ENCODE measurements around the gene HDAC4. TPM values are rescaled to one million over a fixed set of nuclear protein-coding genes. Genes with fewer than 3 reads are reported as not detected.

Gene HDAC4
- total RNA-seq, 1 donor from 2014 or later, result 46.2 TPM

- no peak overlapping the region for H3K27ac Mint-ChIP-seq
- H3K27me3 Mint-ChIP-seq, result no peaks in the 10 kb centered on the region
- H3K36me3 Mint-ChIP-seq (ENCODE audit: insufficient read depth), result peaks cover 18% of the 10 kb centered on the region
- TF ChIP-seq CTCF (IDR thresholded peaks at IDR 0.05; ENCODE audit: unreplicated experiment), result no peak
- DNase-seq (ENCODE audit: low spot score, unreplicated experiment), result no peak
- H3K4me3 Mint-ChIP-seq (ENCODE audit: low read depth), result no peak overlapping the region
- peaks cover 4% of the 10 kb centered on the region for H3K4me1 Mint-ChIP-seq (ENCODE audit: low read depth)
- H3K9me3 Mint-ChIP-seq (ENCODE audit: low read depth), result no peaks in the 10 kb centered on the region
These were observed 259.6 kb downstream of the HDAC4 start for GRCh38 chr2:239141021-239141760.

GRCh38 chr2:239140346-239141020, 260.3 kb downstream of the HDAC4 start:
- no peaks in the 10 kb centered on the region for H3K27me3 Mint-ChIP-seq
- H3K36me3 Mint-ChIP-seq (ENCODE audit: insufficient read depth), result peaks cover 22% of the 10 kb centered on the region
- no peaks in the 10 kb centered on the region for H3K9me3 Mint-ChIP-seq (ENCODE audit: low read depth)
- DNase-seq (ENCODE audit: low spot score, unreplicated experiment), result no peak
- H3K4me1 Mint-ChIP-seq (ENCODE audit: low read depth), result peaks cover 4% of the 10 kb centered on the region
- no peak overlapping the region for H3K27ac Mint-ChIP-seq
- H3K4me3 Mint-ChIP-seq (ENCODE audit: low read depth), result no peak overlapping the region
- no peak for TF ChIP-seq CTCF (IDR thresholded peaks at IDR 0.05; ENCODE audit: unreplicated experiment)

- no peak for DNase-seq (ENCODE audit: low spot score, unreplicated experiment)
- Mint-ChIP-seq H3K4me3 (ENCODE audit: low read depth) (no peak overlapping the region), H3K4me1 (ENCODE audit: low read depth) (no peaks in the 10 kb centered on the region), H3K36me3 (ENCODE audit: insufficient read depth) (peaks cover 23% of the 10 kb centered on the region), H3K9me3 (ENCODE audit: low read depth) (no peaks in the 10 kb centered on the region), H3K27me3 (no peaks in the 10 kb centered on the region), H3K27ac (no peak overlapping the region)
- no peak for TF ChIP-seq CTCF (IDR thresholded peaks at IDR 0.05; ENCODE audit: unreplicated experiment)
These were observed 261.3 kb downstream of the HDAC4 start for GRCh38 chr2:239139566-239139965.

GRCh38 chr2:239139101-239139500, 261.7 kb downstream of the HDAC4 start:
- TF ChIP-seq CTCF (IDR thresholded peaks at IDR 0.05; ENCODE audit: unreplicated experiment), result no peak
- DNase-seq (ENCODE audit: low spot score, unreplicated experiment), result no peak
- peaks cover 27% of the 10 kb centered on the region for H3K36me3 Mint-ChIP-seq (ENCODE audit: insufficient read depth)
- H3K9me3 Mint-ChIP-seq (ENCODE audit: low read depth), result no peaks in the 10 kb centered on the region
- no peaks in the 10 kb centered on the region for H3K27me3 Mint-ChIP-seq
- no peak overlapping the region for H3K4me3 Mint-ChIP-seq (ENCODE audit: low read depth)
- no peak overlapping the region for H3K27ac Mint-ChIP-seq
- H3K4me1 Mint-ChIP-seq (ENCODE audit: low read depth), result no peaks in the 10 kb centered on the region

GRCh38 chr2:239138610-239139009, 262.2 kb downstream of the HDAC4 start:
- no peaks in the 10 kb centered on the region for H3K9me3 Mint-ChIP-seq (ENCODE audit: low read depth)
- no peak overlapping the region for H3K4me3 Mint-ChIP-seq (ENCODE audit: low read depth)
- H3K4me1 Mint-ChIP-seq (ENCODE audit: low read depth), result no peaks in the 10 kb centered on the region
- no peak for DNase-seq (ENCODE audit: low spot score, unreplicated experiment)
- H3K36me3 Mint-ChIP-seq (ENCODE audit: insufficient read depth), result peaks cover 29% of the 10 kb centered on the region
- TF ChIP-seq CTCF (IDR thresholded peaks at IDR 0.05; ENCODE audit: unreplicated experiment), result no peak
- no peak overlapping the region for H3K27ac Mint-ChIP-seq
- H3K27me3 Mint-ChIP-seq, result no peaks in the 10 kb centered on the region
